ENCODE measurements around the gene SPINK8. TPM values are rescaled to one million over a fixed set of nuclear protein-coding genes. Genes with fewer than 3 reads are reported as not detected.

SPINK8 gene
- total RNA-seq, 4 donors from 2014 or later = not detected

- H3K4me3 ChIP-seq = peak overlapping the region; percentile 72
- H3K9me3 ChIP-seq = no peaks in the 10 kb centered on the region
- H3K36me3 ChIP-seq = peaks cover 32% of the 10 kb centered on the region
- peaks cover 26% of the 10 kb centered on the region for H3K4me1 ChIP-seq
- no peaks in the 10 kb centered on the region for H3K27me3 ChIP-seq
- WGBS = 81% methylated on average over 13 of the region's 13 CpGs
- H3K27ac ChIP-seq = peak overlapping the region; percentile 95
- TF ChIP-seq, protein P1, sequence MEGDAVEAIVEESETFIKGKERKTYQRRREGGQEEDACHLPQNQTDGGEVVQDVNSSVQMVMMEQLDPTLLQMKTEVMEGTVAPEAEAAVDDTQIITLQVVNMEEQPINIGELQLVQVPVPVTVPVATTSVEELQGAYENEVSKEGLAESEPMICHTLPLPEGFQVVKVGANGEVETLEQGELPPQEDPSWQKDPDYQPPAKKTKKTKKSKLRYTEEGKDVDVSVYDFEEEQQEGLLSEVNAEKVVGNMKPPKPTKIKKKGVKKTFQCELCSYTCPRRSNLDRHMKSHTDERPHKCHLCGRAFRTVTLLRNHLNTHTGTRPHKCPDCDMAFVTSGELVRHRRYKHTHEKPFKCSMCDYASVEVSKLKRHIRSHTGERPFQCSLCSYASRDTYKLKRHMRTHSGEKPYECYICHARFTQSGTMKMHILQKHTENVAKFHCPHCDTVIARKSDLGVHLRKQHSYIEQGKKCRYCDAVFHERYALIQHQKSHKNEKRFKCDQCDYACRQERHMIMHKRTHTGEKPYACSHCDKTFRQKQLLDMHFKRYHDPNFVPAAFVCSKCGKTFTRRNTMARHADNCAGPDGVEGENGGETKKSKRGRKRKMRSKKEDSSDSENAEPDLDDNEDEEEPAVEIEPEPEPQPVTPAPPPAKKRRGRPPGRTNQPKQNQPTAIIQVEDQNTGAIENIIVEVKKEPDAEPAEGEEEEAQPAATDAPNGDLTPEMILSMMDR (IDR thresholded peaks at IDR 0.05) = no peak
- TF ChIP-seq POLR2A (IDR thresholded peaks at IDR 0.05) (no peak), EP300 (IDR thresholded peaks at IDR 0.05) (no peak), POLR2AphosphoS5 (IDR thresholded peaks at IDR 0.05) (no peak)
- no peak for DNase-seq (ENCODE audit: low spot score in 2 of 2)
Measured at GRCh38 chr3:48299746-48300712, 33.4 kb downstream of the SPINK8 start.

GRCh38 chr3:48297111-48297810 lies 36.2 kb downstream of the SPINK8 start:
- H3K27ac ChIP-seq = no peak overlapping the region
- peaks cover 60% of the 10 kb centered on the region for H3K36me3 ChIP-seq
- peaks cover 24% of the 10 kb centered on the region for H3K4me1 ChIP-seq
- no peak overlapping the region for H3K4me3 ChIP-seq
- 95% methylated on average over 5 of the region's 5 CpGs for WGBS
- no peak for DNase-seq (ENCODE audit: low spot score in 2 of 2)
- H3K27me3 ChIP-seq = no peaks in the 10 kb centered on the region
- H3K9me3 ChIP-seq = no peaks in the 10 kb centered on the region
- TF ChIP-seq POLR2A (IDR thresholded peaks at IDR 0.05) (no peak), POLR2AphosphoS5 (IDR thresholded peaks at IDR 0.05) (no peak), EP300 (IDR thresholded peaks at IDR 0.05) (no peak)
- TF ChIP-seq, protein P1 (IDR thresholded peaks at IDR 0.05) = no peak

- no peak for TF ChIP-seq EP300 (IDR thresholded peaks at IDR 0.05)
- no peak for TF ChIP-seq POLR2A (IDR thresholded peaks at IDR 0.05)
- TF ChIP-seq, protein P1 (IDR thresholded peaks at IDR 0.05) = no peak
- Histone ChIP-seq H3K4me1 (peaks cover 18% of the 10 kb centered on the region), H3K27ac (no peak overlapping the region), H3K27me3 (no peaks in the 10 kb centered on the region), H3K9me3 (no peaks in the 10 kb centered on the region), H3K36me3 (peaks cover 66% of the 10 kb centered on the region), H3K4me3 (no peak overlapping the region)
- WGBS = 91% methylated on average over 4 of the region's 4 CpGs
- DNase-seq (ENCODE audit: low spot score in 2 of 2) = no peak
Measured at GRCh38 chr3:48296699-48297098, 36.8 kb downstream of the SPINK8 start.

DNA sequence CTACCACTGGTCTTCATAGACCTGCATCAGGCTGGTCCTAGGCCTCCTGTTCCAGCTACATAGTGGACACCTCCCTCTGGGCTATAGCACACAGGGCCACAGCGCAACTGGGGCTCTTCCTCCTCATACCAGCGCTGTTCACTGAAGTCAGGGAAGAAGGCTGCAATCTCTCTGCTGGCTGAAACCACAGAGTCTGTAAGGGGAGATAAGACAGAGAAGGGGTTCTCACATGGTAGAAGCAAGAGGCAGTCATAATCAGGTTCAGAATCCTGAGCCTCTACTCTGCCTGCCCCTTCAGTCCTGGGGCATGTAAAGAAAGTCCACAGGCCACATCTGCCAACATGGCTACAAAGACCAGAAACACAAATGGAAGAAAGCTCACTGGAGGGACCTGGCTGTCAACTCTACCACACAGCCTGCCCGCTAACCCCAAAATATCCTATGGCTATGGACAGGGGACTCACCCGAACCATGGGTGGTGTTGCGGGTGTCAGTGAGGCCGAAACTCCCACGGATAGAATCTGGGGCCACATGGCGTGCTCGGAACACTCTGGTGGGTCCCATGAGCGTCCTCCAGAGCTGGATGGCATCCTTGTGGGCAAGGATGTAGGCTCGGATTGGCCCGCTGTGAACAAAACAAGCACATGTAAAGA lies 38.7 kb downstream of the SPINK8 start:
- Histone ChIP-seq H3K9me3 (no peaks in the 10 kb centered on the region), H3K4me3 (no peak overlapping the region), H3K27me3 (no peaks in the 10 kb centered on the region), H3K27ac (no peak overlapping the region), H3K36me3 (peaks cover 72% of the 10 kb centered on the region), H3K4me1 (peaks cover 3% of the 10 kb centered on the region)
- no peak for DNase-seq (ENCODE audit: low spot score in 2 of 2)
- 98% methylated on average over 6 of the region's 12 CpGs for WGBS
- TF ChIP-seq, protein P1 (IDR thresholded peaks at IDR 0.05) = no peak
- TF ChIP-seq EP300 (IDR thresholded peaks at IDR 0.05) (no peak), POLR2AphosphoS5 (IDR thresholded peaks at IDR 0.05) (no peak), POLR2A (IDR thresholded peaks at IDR 0.05) (no peak)

Data from suprapubic skin (tissue), 4 donors.